T-helper 1 cell (primary cell): Measurements from ENCODE around the gene RNF135.
"Not testable (repeated sequence)": the region's sequence is repeated elsewhere in the genome, so short reads cannot be mapped to it uniquely, and the experiment has no call there.

Source experiments
- DNase-seq, 5 donors: peaks; one replicate each; pipeline ENCODE4 v3.0.0-alpha.2; 2012 to 2020

The RNF135 gene

DNA sequence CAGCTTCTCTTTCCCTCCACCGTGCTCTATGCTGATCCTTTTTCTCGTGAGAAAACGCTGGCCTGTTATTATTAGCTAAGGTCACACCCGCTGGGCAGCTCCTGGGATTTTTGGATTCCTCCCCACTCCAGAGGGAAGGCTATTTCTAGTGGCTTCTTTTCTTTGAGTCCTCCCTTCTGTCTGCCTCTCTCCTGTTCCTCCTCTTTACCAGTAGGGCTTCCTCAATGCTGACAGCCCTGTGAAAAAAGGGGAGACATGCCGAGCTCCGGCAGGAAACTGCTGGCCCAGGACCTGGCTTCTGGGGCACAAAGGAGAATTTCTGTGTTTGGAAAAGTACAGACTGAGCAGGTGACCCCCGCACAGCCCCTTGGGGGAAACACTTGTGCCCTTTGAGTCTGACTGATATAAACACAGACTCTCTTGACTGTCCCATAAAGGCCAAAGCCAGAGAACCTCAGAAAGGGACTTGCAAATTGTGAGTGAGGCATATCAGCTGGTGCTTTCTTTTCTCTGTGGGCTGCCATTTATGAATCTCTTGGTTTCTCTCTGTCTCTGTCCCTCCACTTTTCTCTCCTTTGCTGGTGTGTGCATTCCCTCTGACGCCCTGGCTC, 14.0 kb upstream of the RNF135 start:
- DNase-seq = no peak

DNA sequence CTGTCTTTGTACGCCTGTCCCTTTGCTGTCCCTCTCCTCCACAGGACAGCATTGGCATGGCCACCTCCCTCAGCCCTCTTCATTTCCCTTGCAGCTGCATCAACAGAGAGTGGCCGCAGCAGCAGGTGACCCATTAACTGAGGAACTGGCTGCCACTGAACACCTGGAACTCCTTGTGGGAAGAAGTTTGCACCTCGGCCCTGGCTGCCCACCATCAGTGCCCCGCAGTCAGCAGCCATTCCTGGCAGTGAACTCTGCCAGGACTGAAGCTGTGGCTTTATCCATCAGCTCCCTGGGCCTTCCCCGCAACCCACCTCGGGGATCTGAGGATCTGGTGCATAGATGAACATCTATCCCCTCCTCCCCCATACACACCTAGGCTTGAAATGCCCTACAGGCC, 13.1 kb upstream of the RNF135 start:
- DNase-seq = no peak

DNA sequence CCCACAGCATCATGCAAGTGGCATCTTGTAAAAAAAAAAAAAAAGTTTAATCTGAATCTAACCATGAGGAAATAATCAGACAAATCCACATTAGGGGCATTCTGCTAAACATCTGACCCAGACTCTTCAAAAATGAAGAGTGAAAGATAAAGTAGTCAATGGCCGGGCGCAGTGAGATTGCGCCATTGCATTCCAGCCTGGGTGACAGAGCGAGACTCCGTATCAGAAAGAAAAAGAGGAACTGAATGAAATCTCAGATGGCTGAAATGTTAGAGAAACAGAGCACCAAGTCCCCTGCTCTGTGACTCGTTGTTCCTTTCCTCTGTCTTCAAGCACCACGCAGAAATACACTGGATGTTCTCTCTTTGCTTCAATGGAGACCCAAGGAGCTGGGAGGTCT, 12.7 kb upstream of the RNF135 start:
- DNase-seq = no peak

DNA sequence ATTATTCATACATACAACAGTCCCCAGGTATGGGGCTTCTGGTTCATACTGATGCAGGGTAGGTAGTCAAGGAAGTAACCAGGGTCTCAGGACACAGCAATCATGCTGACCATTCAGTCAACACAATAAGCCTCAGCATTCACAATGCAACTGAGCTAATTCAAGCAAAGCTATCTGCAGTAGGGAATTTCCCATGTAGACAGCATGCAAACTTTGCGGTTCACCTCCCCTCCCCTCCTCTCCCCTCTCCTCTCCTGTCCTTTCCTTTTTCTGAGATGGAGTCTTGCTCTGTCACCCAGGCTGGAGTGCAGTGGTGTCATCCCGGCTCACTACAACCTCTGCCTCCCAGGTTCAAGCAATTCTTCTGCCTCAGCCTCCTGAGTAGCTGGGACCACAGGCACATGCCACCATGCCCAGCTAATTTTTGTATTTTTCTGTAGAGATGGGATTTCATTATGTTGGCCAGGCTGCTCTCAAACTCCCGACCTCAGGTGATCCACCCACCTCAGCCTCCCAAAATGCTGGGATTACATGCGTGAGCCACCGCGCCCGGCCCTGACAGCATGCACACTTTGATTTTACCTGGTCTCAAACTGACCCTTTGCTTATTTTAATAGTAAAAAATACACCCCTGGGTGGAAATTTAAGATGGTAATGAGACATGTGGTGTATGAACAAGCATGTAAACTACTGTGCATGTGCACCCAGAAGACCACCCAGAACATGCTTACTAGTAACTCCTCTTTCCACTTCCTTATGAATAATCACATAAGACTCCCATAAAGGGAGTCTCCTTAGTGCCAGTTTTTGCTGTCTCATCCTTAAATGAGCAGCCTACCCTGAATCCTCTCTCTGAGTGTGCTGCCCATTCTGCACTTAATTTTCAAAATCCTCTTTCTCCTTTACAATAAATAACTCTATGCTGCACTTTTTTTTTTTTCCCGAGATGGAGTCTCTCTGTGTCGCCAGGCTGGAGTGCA, 9.3 kb upstream of the RNF135 start:
- DNase-seq = peak in 1 of 5 donors; percentile 30

DNA sequence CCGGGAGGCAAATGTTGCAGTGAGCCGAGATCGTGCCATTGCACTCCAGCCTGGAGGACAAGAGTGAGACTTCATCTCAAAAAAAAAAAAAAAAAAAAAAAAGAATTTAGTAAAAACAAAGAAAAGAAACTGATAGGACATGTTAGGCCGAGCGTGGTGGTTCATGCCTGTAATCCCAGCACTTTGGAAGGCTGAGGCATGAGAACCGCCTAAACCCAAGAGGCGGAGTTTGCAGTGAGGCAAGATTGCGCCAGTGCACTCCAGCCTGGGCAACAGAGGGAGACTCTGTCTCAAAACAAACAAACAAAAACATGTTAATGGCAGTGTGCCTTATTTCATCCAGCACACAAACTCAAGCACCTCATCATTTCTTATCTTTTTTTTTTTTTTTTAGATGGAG, 6.5 kb upstream of the RNF135 start:
- not testable (repeated sequence) for DNase-seq

DNA sequence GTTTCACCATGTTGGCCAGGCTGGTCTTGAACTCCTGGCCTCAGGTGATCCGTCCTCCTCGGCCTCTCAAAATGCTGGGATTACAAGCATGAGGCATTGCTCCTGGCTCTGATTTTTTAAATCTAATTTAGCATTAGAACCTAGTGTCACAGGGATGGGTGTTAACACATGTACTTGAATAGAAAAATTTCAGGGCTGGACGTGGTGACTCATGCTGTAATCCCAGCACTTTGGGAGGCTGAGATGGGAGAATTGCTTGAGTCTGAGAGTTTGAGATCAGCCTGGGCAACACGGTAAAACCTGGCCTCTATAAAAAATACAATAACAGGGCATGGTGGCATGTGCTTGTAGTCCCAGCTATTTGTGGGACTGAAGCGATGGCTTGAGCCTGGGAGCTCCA, 6.0 kb upstream of the RNF135 start:
- DNase-seq = no peak

DNA sequence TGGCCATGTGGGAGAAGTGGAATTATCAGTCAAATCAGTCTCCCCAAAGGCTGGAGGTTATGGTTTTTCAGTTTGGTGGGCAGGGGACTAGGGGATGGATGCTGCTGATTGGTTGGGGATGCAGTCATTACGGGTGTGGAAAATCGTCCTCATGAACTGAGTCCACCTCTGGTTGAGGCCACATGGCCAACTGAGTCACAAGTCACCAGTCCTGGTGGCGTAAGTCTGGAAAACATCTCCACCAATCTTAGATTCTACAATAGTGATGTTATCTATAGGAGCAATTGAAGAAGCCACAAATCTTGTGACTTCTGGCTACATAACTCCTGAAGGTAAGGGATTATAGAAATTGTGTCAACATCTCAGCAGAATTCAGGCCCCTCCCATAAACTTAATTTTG, 5.2 kb upstream of the RNF135 start:
- no peak for DNase-seq

DNA sequence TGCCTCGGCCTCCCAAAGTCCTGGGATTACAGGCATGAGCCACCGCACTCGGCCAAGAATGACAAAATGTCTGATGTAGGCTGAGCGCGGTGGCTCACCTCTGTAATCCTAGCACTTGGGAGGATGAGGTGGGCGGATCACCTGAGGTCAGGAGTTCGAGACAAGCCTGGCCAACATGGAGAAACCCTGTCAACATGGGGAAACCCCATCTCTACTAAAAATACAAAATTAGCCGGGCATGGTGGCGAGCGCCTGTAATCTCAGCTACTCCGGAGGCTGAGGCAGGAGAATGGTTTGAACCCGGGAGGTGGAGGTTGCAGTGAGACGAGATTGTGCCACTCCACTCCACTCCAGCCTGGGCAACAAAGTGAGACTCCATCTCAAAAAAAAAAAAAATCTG, 2.9 kb upstream of the RNF135 start:
- DNase-seq = not testable (repeated sequence)

DNA sequence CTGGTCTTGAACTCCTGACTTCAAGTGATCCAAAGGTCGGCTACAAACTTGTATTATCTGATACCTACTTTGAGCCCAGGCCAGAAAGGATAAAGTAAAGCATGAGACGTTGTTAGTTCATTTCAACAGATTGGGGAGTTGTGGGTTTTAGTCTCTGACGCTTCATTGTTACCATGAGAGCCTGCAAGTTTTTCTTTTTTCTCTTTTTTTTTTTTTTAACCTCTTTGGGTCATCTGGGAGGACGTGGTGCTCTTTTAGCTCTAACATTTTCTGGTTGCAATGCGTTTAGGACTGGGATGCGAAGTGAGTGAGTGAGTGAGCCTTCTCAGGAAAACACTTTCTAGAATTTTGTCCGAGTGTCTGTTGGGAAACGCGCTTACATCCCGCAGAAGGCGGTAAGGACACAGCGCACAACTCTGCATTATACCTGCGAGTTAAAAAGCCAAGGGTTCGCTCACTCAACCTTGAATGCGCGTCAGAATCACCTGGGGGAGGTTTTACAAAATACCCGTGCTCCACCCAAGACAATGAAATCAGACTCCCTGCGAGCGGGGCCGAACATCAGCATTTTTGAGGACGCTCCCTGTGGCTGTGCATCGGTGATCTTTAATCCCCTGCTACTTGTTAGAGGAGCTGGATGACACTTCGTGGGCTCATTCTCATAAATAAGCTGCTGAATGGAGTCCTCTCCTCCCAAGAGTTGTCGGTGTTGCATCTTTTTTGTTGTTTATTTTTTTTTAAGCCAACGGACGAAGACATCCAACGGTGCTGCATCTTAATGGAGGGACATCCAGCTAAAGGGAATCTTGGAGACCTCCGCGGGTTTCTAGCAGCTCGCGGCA, 629 bp upstream of the RNF135 start:
- peak in 1 of 5 donors; percentile 9 for DNase-seq

DNA sequence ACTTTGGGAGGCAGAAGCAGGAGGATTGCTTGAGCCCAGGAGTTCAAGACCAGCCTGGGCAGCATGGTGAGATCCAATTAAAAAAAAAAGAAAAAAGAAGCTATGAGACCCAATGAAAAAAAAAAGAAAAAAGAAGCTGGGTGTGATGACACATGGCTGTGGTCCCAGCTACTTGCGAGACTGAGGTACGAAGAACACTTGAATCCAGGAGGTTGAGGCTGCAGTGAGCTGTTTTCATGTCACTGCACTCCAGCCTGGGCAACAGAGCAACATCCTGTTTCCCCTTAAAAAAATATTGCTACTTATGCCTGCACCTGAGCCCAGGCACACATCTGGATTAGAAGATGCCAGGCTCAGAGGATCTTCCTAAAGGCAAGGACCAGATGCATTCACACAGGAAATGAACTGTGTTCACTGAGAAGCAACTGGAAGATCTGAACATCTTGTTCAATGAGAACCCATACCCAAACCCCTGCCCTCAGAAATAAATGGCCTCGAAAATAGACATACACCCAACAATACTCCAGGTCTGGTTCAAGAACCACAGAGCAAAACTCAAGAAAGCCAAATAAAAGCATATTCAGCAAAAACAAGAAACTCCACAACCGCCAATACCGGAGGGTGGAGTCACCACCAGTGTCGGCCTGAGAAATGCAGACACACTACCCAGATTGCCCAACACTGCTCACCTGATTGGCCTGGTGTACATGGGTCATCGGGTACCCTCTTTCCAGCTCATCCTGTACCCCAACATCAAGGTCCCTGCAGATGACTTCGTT, 4.4 kb downstream of the RNF135 start:
- no peak for DNase-seq

DNA sequence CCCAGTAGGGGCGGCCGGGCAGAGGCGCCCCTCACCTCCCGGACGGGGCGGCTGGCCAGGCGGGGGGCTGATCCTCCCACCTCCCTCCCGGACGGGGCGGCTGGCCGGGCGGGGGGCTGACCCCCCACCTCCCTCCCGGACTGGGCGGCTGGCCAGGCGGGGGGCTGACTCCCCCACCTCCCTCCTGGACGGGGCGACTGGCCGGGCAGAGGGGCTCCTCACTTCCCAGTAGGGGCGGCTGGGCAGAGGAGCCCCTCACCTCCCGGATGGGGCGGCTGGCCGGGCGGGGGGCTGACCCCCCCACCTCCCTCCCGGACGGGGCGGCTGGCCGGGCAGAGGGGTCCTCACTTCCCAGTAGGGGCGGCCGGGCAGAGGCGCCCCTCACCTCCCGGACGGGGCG, 9.1 kb downstream of the RNF135 start:
- not testable (repeated sequence) for DNase-seq

DNA sequence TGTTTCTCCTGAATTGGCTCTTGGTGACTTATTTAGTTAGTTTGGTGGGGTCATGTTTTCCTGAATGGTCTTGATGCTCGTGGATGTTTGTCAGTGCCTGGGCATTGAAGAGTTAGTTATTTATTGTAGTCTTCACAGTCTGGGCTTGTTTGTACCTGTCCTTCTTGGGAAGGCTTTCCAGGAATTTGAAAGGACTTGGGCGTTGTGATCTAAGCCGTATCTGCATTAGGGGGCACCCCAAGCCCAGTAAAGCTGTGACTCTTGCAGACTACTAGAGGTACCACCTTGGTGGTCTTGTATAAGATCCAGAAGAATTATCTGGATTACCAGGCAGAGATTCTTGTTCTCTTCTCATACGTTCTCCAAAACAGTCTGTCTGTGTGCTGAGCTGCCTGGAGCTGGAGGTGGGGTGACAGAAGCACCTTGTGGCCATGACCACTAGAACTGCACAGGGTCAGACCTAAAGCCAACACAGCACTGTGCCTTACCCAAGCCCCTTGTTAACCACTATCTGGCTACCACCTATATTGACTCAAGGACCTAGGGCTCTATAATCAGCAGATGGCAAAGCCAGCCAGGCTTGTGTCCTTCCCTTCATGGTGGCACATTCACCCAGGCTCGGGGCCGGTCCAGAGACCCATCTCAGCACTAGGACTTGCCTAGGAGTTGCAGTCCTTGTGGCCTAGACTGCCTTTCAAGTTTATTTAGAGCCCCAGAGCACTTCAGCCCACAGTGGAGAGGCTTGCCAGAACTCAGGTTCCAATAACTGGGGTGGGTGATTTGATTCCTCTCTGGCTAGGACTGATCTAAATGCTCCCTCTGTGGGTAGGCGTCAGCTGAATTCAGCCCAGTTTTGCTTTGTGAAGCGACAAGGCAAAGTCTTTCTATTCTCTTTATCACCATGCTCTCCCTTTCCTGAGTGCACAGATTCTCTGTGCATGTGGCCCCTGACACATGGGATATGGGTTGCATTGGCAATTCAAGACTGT, 11.0 kb downstream of the RNF135 start:
- no peak for DNase-seq

DNA sequence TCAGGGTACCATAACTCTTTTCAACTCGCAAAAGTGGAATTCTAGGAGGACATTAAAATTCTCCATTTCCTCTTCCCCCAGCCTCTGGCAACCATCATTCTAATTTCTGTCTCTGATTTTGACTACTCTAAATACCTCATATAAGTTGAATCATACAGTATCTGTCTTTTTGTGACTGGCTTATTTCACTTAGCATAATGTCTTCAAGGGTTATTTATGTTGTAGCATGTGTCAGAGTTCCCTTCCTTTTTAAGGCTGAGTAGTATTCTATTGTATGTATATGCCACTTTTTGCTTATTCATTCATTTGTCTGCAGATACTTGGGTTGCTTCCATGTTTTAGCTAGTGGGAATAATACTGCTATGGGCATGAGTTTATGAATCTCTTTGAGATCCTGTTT, 12.0 kb downstream of the RNF135 start:
- no peak for DNase-seq

DNA sequence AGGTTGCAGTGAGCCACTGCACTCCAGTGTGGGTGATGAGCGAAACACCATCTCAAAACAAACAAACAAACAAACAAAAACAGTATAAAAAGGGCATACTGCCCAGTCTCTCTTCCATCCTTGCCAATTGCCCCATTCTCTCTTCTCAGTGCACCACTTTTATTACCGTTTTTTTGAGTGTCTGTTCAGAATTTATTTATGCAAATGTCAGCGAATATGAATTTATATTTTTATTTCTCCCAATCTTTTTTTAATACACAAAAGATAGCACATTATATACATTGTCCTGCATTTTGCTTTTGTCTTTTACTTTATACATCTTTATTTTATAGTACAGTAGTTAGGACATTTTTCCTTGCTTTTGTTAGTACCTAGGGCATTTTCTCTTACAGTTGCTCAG, 19.6 kb downstream of the RNF135 start:
- DNase-seq = no peak

DNA sequence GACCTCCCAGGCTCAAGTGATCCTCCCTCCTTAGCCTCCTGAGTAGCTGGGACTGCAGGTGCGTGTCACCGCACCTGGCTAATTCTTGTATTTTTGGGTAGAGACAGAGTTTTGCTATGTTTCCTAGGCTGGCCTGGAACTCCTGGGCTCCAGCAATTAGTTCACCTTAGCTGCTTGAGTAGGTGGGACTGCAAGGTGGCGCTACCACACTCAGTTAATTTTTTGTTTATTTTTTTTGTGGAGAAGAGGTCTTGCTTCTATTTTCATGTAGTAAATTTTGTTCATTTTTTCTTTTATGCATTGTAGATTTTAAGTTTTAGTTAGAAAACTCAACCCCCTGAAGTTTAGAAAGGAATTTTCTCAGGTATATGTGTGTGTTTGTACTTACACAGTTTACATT, 21.7 kb downstream of the RNF135 start:
- DNase-seq = no peak

DNA sequence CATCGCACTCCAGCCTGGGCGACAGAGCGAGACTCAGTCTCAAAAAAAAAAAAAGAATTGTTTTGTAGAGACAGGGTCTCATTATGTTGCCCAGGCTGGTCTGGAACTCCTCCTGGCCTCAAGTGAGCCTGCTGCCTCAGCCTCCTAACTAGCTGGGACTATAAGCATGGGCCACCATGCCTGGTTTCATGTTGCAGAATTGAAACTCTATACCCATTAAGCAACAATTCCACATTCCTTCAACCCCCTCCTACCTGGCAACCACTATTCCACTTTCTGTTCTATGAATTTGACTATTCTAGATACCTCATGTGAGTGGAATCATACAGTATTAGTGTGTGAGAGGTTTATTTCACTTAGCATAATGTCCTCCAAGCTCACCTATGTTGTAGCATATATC, 24.5 kb downstream of the RNF135 start:
- DNase-seq = no peak

DNA sequence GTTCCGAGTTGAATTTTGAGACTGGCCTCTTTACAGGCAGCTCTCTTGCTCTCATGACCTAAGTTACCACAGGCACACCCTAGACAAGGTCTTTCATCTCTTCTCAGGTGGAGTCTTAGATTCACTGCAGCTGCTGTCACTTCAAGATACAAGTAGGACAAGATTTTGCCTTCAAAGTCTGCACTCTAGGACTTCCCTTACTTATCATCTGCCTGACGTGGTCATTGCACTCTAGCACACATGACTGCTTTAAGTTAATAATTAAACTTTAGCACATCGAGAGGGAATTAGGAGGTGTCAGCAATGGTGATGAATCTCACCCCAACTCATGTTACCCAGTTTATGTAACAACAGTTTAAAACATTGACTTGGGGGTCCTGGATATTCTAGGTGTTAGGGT, 25.6 kb downstream of the RNF135 start:
- no peak for DNase-seq

DNA sequence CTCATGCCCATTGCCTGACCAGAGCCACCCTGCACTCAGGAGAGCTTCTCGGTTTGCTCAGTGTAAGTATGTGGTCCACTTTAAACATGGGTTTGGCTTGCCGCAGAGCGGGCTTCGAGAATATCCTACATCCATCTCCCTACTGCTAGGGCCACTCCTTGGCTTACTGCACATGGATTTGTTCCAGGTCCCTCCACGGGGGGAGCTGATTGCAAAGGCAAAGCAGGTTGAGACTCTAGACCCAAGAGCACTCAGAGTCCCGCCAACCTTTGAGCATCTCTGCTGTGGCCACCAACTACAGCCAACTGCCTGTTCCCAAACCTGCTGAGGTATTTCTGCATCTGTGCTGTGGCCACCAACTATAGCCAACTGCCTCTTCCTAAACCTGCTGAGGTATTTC, 26.4 kb downstream of the RNF135 start:
- no peak for DNase-seq

DNA sequence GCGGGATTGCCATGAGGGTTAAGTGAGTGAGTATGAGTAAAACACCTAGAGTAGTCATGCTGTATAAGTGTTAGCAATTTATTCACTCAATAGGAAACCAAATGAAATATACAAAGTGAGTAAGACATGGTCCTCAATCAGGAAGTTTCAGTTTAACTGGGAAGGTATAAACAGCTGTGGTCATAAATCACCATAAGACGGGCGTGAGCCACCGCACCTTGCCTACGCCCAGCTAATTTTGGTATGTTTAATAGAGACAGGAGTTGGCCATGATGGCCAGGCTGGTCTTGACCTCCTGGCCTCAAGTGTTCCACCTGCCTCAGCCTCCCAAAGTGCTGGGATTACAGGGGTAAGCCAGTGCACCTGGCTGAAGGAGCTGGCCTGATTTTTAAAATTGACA, 27.0 kb downstream of the RNF135 start:
- DNase-seq = no peak

DNA sequence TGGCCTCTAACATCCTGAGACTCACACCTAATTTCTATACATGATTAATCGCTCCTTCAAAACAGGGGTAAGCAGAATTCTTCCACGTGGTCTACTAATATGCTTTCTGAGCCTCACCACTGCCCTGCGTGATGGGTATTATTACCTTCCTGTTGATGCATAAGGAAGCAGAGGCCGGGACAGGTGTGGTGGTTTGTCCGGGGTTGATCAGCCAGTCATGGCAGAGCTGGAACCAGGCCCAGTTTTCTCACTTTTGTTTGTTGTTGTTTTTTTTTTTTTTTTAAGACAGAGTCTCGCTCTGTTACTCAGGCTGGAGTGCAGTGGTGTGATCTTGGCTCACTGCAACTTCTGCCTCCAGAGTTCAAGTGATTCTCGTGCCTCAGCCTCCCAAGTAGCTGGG, 31.2 kb downstream of the RNF135 start:
- no peak for DNase-seq

DNA sequence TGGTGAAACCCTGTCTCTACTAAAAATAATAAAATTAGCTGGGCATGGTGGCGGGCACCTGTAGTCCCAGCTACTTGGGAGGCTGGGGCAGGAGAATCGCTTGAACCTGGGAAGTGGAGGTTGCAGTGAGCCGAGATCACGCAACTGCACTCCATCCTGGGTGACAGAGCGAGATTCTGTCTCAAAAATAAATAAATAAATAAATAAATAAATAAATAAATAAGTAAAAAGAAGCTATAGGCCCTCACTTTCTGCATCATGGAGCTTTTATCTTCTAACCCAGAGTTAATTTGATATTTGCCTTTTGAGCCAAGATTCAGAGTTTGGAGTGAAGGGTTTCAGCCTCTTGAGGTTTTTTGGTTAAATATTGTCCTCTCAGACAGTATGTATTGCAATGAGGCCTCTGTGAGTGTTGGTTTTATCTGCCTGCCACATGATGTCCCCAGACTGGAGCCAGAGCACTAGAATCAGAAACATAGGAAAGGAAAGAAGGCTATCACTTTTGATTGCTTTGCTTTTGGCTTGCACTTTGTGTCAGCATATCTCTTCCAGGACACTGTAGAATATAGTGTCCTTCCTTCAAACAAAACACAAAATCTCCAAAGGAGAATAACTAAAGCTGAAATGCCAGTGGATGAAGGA, 32.5 kb downstream of the RNF135 start:
- no peak for DNase-seq
